Activated T-cell treated with anti-CD3 and anti-CD28 coated beads for 1 hour (primary cell): ENCODE results near the gene RNF17.

Source experiments
- DNase-seq: peaks from one replicate; pipeline ENCODE4 v3.0.0-alpha.2; 2020; ENCODE audit warnings: low read depth

The RNF17 gene

GRCh38 chr13:24861617-24862362 is 97.8 kb downstream of the RNF17 start:
- no peak for DNase-seq

GRCh38 chr13:24863748-24864540 is 100.0 kb downstream of the RNF17 start:
- DNase-seq = no peak

GRCh38 chr13:24864579-24864978 is 100.6 kb downstream of the RNF17 start:
- DNase-seq = no peak

DNA sequence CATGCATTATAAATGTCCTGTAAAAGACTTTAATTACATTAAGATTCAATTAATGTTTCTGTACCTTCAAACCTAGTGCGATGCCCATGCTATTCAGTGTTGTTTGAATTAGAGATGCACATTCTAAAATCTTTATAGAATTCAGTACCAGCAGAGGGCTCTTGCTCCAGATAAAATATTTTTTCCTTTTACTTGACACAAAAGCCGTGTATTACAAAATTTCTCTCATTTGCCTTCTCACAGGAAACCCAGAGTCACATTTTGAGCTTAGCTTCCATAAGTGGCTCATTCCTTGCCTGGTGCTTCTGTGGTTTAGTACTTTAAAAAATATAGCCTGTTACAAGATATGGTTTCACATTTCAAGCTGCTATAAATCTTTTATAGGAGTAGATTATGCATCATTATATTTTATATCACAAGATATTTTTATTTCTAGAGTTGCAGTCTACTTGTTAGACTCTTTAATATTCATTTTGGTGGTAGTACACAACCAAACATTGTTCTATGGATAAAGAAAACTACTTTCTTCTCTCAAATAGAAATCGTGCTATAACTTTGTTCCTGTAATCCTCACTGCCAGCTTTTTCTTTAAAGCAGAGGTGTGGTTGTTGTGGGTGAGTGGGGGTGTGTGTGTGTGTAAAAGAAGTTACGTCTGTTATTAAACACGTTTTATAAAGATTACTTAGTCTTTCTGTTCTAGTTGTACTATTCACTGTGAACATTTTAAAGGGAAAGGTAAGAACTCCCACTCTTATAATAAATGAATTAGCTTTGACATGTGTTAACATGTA is 101.4 kb downstream of the RNF17 start:
- DNase-seq = no peak

GRCh38 chr13:24866488-24866887 is 102.5 kb downstream of the RNF17 start:
- no peak for DNase-seq

DNA sequence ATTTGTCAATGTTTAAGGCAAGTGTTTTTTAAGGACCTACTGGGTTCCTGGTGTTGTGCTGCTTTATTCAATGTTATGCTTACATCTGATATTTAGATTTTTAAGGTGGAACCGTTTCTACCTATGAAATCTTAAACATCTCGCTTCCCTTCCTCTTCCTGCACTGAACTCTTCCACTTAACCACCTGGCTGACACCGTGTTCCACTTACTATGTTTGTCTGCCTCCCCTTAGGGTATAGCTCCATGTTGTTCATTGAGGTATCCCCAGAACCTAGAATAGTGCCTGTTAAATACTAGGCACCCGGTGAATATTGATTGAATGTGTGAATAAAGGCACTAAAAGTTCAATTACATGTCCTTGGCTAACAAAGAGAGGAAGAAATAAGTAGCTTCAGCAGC is 104.9 kb downstream of the RNF17 start:
- no peak for DNase-seq

- DNase-seq = no peak
Measured at GRCh38 chr13:24870380-24870760, 106.4 kb downstream of the RNF17 start.

GRCh38 chr13:24875566-24875965 is 111.6 kb downstream of the RNF17 start:
- DNase-seq = no peak

GRCh38 chr13:24877531-24877930 is 113.6 kb downstream of the RNF17 start:
- no peak for DNase-seq

DNA sequence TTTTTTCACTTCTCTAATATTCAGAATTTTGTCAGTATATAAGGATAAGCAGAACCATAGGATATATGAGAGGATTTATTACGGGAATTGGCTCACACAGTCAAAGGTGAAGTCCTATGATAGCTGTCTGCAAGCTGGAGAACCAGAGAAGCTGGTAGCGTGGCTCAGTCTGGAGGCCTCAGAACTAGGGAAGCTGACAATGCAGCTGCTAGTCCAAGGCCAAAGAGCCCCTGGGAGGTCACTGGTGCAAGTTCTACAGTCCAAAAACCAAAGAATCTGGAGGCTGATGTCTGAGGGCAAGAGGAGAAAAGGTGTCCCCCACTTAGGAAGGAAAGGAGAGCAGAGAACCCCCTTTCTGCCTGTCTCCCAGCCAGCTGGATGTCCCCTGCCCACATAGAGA is 114.4 kb downstream of the RNF17 start:
- no peak for DNase-seq

- DNase-seq = no peak
Measured at GRCh38 chr13:24882665-24883064, 118.7 kb downstream of the RNF17 start.

DNA sequence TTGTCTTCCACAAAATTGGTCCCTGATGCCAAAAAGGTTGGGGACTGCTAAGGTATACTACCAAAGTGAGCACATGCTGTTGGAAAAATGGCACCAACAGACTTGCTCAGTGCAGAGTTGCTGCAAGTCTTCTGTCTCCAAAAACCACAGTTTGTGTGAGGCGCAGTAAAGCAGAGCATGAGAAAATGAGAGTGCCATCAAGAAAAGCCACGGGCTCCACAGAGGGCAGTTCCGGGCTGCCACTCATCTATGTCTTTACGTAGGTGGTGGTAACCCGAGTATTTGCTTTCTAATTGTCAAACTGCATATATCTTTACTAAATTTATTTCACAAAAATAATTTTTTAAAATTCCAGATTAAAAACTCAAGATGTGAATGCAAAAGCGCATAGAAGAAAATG is 123.8 kb downstream of the RNF17 start:
- DNase-seq = no peak

DNA sequence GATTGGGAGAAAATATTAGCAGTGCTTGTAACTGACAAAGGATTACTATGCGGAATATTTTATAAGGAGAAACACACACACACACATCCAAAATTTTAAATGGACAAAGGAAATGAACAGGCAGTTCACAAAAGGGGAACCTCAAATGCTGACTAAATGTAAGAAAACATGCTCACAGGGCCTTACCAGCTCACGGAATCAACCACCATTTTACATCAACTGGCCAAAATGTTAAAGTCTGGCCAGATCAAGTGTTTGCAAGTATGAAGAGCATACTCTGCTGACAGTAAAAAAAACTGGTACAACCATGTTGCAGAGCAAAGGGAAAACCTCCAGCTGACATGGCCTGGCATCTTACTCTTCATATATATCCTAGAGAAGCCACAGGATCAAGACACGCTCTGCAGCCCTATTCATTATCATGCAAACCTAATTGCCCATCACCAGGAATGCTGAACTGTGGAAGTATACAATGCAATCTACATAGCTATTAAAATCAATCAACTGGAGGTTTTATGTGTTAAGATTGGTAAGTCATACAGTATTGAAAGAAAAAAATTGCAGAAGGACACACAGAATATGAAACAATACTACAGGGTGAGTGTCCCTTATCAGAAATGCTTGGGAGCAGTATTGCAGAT is 124.4 kb downstream of the RNF17 start:
- DNase-seq = no peak

DNA sequence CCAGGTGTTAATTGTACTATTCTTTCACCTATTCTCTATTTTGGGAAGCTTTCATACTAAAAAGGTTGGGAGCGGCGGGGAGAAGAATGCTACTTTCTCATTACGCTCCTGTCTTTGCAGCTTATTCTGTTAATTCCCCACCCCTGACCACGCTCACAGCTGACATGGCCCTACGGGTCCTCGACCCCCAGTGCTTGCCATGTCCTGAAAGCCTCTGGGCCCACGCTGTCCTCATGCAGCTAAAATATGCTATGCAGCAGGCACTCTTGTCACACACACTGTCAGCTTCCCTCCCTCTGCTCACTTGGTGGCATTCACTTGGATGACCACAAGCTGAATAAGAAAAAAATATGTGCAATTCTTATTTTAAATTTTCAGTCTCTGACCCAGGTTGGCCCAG is 126.3 kb downstream of the RNF17 start:
- no peak for DNase-seq

DNA sequence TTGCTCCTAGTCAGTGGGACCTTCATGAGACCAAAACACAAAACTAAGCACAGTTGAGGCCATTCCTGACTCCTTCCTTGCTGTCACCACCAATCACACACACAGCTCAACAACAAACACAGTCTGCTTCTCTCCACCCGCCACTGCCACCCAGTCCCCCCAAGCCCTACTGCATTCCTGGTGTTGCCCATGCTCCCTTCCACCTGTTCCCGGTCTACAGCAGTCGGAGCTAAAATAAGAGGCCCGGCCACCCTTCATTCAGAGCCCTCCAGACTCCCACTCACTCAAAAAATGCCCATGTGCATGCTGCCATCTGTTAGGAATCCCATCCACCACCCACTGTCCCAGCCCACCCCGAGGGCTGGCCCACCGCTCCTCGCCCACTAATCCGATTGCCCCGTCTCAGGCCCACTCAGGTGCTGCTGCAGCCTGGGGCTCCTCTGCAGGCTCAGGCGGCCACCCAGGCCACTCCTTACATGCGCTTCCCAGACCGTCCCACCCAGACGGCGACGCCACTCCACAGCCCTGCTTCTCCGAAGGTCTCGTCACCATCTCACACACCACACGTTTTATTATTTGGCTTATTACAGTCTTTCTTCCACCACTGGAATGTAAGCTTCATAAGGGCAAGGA is 127.6 kb downstream of the RNF17 start:
- no peak for DNase-seq

- DNase-seq = no peak
Measured at GRCh38 chr13:24892829-24893228, 128.9 kb downstream of the RNF17 start.

DNA sequence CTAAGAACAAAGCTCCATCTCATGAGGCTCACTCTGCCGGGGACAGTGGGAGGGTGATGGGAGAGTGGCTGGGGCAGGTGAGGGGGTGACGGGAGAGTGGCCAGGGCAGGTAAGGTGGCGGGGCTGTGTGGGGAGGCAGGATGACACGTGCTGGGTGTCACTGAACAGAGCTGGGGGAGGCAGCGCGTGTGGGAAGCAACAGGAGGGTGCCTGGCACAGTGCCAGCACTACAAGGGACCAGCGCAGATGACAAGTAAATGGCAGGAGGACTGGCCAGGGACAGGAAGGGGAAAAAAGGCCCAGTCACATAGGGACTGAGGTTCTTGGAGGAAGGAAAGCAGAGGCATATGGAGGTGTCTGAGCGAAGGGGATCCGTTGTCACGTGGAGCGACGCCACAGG is 129.9 kb downstream of the RNF17 start:
- DNase-seq = no peak

DNA sequence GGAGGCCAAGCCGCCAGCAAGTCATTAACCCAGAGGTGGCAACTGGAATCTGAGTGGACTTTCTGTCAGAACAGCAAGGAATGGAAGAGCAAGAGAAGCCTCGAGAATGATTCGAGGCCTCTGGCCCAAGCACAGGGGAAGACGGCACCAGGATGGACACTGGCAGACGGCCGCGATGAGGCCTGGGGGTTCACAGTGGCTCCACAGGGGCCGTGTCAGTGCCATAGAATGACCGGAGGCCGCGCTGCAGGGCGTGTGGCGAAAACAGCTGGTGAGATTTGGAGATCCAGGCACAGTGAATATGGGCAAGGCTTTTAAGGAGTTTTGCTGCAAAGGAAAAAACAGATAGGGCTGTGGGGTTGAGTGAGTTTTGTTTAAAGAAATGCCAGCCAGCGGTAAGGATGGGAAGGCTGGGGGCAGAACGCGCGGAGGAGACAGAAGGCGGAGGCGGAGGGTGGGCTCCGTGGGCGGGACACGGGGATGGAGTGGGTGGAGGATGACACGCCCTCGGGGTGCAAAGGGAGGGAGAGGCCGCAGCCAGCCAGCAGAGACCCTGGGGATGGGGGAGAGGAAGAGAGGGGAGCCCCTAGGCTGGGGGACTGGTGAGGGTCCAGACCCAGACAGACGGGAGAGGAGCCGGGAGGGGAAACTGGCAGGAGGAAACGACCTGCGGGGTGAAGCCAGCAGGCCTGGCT is 130.5 kb downstream of the RNF17 start:
- no peak for DNase-seq

- no peak for DNase-seq
Measured at GRCh38 chr13:24894972-24895300, 131.0 kb downstream of the RNF17 start.

GRCh38 chr13:24896061-24896460 is 132.1 kb downstream of the RNF17 start:
- DNase-seq = no peak

DNA sequence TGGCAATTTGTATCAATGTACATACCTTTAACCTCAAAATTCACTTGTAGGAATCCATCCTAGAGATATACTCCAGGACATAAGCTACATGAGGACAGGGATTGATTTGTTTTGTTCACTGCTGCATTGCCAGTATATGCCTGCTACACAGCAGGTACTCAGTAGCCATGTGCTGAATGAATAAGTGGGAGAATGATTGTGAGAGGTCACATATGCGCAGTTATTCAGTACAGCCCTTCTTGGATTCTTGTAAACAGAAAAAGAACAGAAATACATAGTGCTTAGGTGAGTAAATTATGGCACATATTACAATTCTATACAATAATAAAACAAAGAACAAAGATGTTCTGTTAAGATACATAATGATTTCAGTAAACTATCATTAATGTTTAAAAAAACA is 133.3 kb downstream of the RNF17 start:
- DNase-seq = no peak
